ENCODE data around the gene GRK3.

DNA sequence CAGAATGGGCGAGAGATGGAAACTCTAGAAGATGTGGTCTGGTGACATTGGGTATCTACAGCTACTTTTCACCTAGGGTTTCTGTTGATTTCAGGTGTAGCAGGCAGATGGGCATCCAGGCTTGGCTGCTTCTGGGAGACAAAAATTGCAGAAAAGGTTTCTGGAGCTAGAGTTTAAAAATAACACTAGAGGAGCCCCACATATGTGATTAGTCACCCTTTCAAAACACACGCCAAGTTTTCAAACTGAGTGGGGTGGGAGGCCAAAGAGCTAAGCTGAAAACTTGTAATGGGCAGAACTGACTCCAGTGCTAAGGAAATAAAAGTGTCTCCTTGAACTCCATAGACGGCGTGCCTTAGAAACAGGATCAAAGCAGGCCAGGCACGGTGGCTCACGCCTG lies 80.8 kb downstream of the GRK3 start:
- TF ChIP-seq FOXM1 (IDR thresholded peaks at IDR 0.05; ENCODE audit: low read depth, low read length) (no peak), CBX5 (IDR thresholded peaks at IDR 0.05; ENCODE audit: low read depth) (no peak), CHD4 (IDR thresholded peaks at IDR 0.05) (no peak), POLR2A (IDR thresholded peaks at IDR 0.05; ENCODE audit: low read depth, low read length) (no peak), JUND (IDR thresholded peaks at IDR 0.05; ENCODE audit: low read depth, low read length) (no peak), CHD1 (IDR thresholded peaks at IDR 0.05; ENCODE audit: low read depth, low read length) (no peak), EZH2 (IDR thresholded peaks at IDR 0.05; ENCODE audit: borderline replicate concordance, control insufficient read depth, low read depth, low read length) (no peak), JUNB (IDR thresholded peaks at IDR 0.05) (no peak), TBL1XR1 (IDR thresholded peaks at IDR 0.05; ENCODE audit: low read depth, low read length) (no peak), TAF1 (IDR thresholded peaks at IDR 0.05; ENCODE audit: borderline replicate concordance, low read depth, low read length) (no peak), MYC (IDR thresholded peaks at IDR 0.05; ENCODE audit: insufficient read depth, insufficient read length, insufficient replicate concordance, low read length, severe bottlenecking) (no peak), SPI1 (IDR thresholded peaks at IDR 0.05; ENCODE audit: borderline replicate concordance, insufficient read depth, low read depth, low read length) (no peak)
- TF ChIP-seq, protein P1, sequence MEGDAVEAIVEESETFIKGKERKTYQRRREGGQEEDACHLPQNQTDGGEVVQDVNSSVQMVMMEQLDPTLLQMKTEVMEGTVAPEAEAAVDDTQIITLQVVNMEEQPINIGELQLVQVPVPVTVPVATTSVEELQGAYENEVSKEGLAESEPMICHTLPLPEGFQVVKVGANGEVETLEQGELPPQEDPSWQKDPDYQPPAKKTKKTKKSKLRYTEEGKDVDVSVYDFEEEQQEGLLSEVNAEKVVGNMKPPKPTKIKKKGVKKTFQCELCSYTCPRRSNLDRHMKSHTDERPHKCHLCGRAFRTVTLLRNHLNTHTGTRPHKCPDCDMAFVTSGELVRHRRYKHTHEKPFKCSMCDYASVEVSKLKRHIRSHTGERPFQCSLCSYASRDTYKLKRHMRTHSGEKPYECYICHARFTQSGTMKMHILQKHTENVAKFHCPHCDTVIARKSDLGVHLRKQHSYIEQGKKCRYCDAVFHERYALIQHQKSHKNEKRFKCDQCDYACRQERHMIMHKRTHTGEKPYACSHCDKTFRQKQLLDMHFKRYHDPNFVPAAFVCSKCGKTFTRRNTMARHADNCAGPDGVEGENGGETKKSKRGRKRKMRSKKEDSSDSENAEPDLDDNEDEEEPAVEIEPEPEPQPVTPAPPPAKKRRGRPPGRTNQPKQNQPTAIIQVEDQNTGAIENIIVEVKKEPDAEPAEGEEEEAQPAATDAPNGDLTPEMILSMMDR (IDR thresholded peaks at IDR 0.05 in 2 of 3, conservative IDR thresholded peaks at IDR 0.05 in 1 of 3; ENCODE audit: control insufficient read depth in 2 of 3, extremely low read depth in 1 of 3, insufficient read depth in 1 of 3, low read depth in 3 of 3, low read length in 3 of 3), result no peak
- TF ChIP-seq, protein P2, sequence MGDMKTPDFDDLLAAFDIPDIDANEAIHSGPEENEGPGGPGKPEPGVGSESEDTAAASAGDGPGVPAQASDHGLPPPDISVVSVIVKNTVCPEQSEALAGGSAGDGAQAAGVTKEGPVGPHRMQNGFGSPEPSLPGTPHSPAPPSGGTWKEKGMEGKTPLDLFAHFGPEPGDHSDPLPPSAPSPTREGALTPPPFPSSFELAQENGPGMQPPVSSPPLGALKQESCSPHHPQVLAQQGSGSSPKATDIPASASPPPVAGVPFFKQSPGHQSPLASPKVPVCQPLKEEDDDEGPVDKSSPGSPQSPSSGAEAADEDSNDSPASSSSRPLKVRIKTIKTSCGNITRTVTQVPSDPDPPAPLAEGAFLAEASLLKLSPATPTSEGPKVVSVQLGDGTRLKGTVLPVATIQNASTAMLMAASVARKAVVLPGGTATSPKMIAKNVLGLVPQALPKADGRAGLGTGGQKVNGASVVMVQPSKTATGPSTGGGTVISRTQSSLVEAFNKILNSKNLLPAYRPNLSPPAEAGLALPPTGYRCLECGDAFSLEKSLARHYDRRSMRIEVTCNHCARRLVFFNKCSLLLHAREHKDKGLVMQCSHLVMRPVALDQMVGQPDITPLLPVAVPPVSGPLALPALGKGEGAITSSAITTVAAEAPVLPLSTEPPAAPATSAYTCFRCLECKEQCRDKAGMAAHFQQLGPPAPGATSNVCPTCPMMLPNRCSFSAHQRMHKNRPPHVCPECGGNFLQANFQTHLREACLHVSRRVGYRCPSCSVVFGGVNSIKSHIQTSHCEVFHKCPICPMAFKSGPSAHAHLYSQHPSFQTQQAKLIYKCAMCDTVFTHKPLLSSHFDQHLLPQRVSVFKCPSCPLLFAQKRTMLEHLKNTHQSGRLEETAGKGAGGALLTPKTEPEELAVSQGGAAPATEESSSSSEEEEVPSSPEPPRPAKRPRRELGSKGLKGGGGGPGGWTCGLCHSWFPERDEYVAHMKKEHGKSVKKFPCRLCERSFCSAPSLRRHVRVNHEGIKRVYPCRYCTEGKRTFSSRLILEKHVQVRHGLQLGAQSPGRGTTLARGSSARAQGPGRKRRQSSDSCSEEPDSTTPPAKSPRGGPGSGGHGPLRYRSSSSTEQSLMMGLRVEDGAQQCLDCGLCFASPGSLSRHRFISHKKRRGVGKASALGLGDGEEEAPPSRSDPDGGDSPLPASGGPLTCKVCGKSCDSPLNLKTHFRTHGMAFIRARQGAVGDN (IDR thresholded peaks at IDR 0.05), result no peak

Data from GM12878 (cell line).